Fibroblast of the aortic adventitia (primary cell): Measurements from ENCODE around the gene CLSTN2. TPM values are rescaled to one million over a fixed set of nuclear protein-coding genes. Genes with fewer than 3 reads are reported as not detected.

Experiments used
- DNase-seq: peaks from one replicate; pipeline ENCODE4 v3.0.0-alpha.2; 2010; ENCODE audit warnings: low read depth
- H3K4me3 ChIP-seq: 2 replicates; pipeline ENCODE4 v1.5.1; 2011; ENCODE audit warnings: low read depth, mild to moderate bottlenecking, control low read depth, low read length, moderate library complexity
- CTCF ChIP-seq: IDR thresholded peaks from 2 replicates; pipeline ENCODE4 v1.5.1; 2011; ENCODE audit warnings: mild to moderate bottlenecking, low read length, control low read depth, inconsistent platforms; ENCODE audit not compliant: insufficient read depth
- total RNA-seq: library from RNA; depleted of rRNA; stranded (reverse); fragments of >200 nt; gene quantifications from 2 replicates; pipeline ENCODE4 v1.2.3, GENCODE V29; 2012; ENCODE audit warnings: low replicate concordance

CLSTN2 gene
- total RNA-seq, 1 donor = 3.2 TPM

GRCh38 chr3:140177943-140178342 is 243.0 kb downstream of the CLSTN2 start:
- DNase-seq = no peak
- H3K4me3 ChIP-seq = no peak overlapping the region
- no peak for TF ChIP-seq CTCF

GRCh38 chr3:140178482-140178881 is 243.5 kb downstream of the CLSTN2 start:
- H3K4me3 ChIP-seq = no peak overlapping the region
- no peak for TF ChIP-seq CTCF

GRCh38 chr3:140180603-140181002 is 245.6 kb downstream of the CLSTN2 start:
- no peak for TF ChIP-seq CTCF
- DNase-seq = no peak
- H3K4me3 ChIP-seq = no peak overlapping the region

More at GRCh38 chr3:140178482-140178881, 243.5 kb downstream of the CLSTN2 start:
- no peak for DNase-seq

- no peak for TF ChIP-seq CTCF
- no peak for DNase-seq
- H3K4me3 ChIP-seq = no peak overlapping the region
These were observed 250.4 kb downstream of the CLSTN2 start for GRCh38 chr3:140185375-140185774.

- DNase-seq = peak; percentile 73
- no peak overlapping the region for H3K4me3 ChIP-seq
- TF ChIP-seq CTCF = no peak
These were observed 251.5 kb downstream of the CLSTN2 start for GRCh38 chr3:140186421-140186920.

- no peak for TF ChIP-seq CTCF
These were observed 252.0 kb downstream of the CLSTN2 start for GRCh38 chr3:140187028-140187427.

GRCh38 chr3:140187656-140188221 is 252.8 kb downstream of the CLSTN2 start:
- TF ChIP-seq CTCF = no peak
- H3K4me3 ChIP-seq = no peak overlapping the region
- DNase-seq = no peak

More at GRCh38 chr3:140187028-140187427, 252.0 kb downstream of the CLSTN2 start:
- no peak for DNase-seq
- H3K4me3 ChIP-seq = no peak overlapping the region
